GM06990 (cell line): Measurements from ENCODE around the gene ARHGEF19.

ENCODE experiments used
- DNase-seq: peaks from one replicate; pipeline ENCODE4 v3.0.0-alpha.2; 2011; ENCODE audit not compliant: insufficient read length; ENCODE audit errors: extremely low read depth
- H3K27me3 ChIP-seq: replicated peaks from 2 replicates; pipeline ENCODE4 v1.6.0; 2011; ENCODE audit warnings: low read length; ENCODE audit not compliant: control insufficient read depth, insufficient read depth
- H3K36me3 ChIP-seq: 2 replicates; pipeline ENCODE4 v1.5.1; 2011; ENCODE audit warnings: low read length; ENCODE audit not compliant: control insufficient read depth, insufficient read depth
- H3K4me3 ChIP-seq: replicated peaks from 2 replicates; pipeline ENCODE4 v1.5.1; 2011; ENCODE audit warnings: low read depth, mild to moderate bottlenecking, control low read depth, low read length
- CTCF ChIP-seq: IDR thresholded peaks from 2 replicates; pipeline ENCODE4 v1.5.1; 2011; ENCODE audit warnings: low read length, control low read depth, mild to moderate bottlenecking, inconsistent platforms; ENCODE audit not compliant: insufficient read depth, poor library complexity, severe bottlenecking

The ARHGEF19 gene

GRCh38 chr1:16205891-16206546, 6.4 kb downstream of the ARHGEF19 start:
- no peak for DNase-seq
- Histone ChIP-seq H3K36me3 (no peaks in the 10 kb centered on the region), H3K27me3 (no peaks in the 10 kb centered on the region), H3K4me3 (peak overlapping the region; percentile 60)
- TF ChIP-seq CTCF: no peak

GRCh38 chr1:16205334-16205671, 7.1 kb downstream of the ARHGEF19 start:
- Histone ChIP-seq H3K4me3 (no peak overlapping the region), H3K27me3 (no peaks in the 10 kb centered on the region), H3K36me3 (no peaks in the 10 kb centered on the region)
- TF ChIP-seq CTCF: no peak
- DNase-seq: no peak

GRCh38 chr1:16204634-16205333, 7.7 kb downstream of the ARHGEF19 start:
- no peak overlapping the region for H3K4me3 ChIP-seq
- no peak for DNase-seq
- TF ChIP-seq CTCF: peak; percentile 52
- no peaks in the 10 kb centered on the region for H3K27me3 ChIP-seq
- H3K36me3 ChIP-seq: no peaks in the 10 kb centered on the region

- DNase-seq: no peak
- Histone ChIP-seq H3K27me3 (no peaks in the 10 kb centered on the region), H3K4me3 (no peak overlapping the region), H3K36me3 (no peaks in the 10 kb centered on the region)
- TF ChIP-seq CTCF: no peak
Observed at GRCh38 chr1:16204216-16204615, 8.2 kb downstream of the ARHGEF19 start.

GRCh38 chr1:16203550-16203949, 8.9 kb downstream of the ARHGEF19 start:
- Histone ChIP-seq H3K36me3 (no peaks in the 10 kb centered on the region), H3K27me3 (no peaks in the 10 kb centered on the region), H3K4me3 (no peak overlapping the region)
- TF ChIP-seq CTCF: no peak
- DNase-seq: no peak
